GM19351 (cell line): ENCODE data around the gene C1orf21.
"Not testable (repeated sequence)": the region's sequence is repeated elsewhere in the genome, so short reads cannot be mapped to it uniquely, and the experiment has no call there.

Source experiments
- ATAC-seq: cut with Tn5 transposase; IDR thresholded peaks from one replicate; pipeline ENCODE4 v1.9.1; 2021; ENCODE audit warnings: mild to moderate bottlenecking, moderate library complexity; ENCODE audit not compliant: unreplicated experiment

The C1orf21 gene

GRCh38 chr1:184595596-184595995 lies 208.8 kb downstream of the C1orf21 start:
- no peak for ATAC-seq

GRCh38 chr1:184596950-184597645 lies 210.3 kb downstream of the C1orf21 start:
- ATAC-seq, result no peak

- no peak for ATAC-seq
Observed at GRCh38 chr1:184597650-184598357, 211.0 kb downstream of the C1orf21 start.

GRCh38 chr1:184598403-184599193 lies 211.8 kb downstream of the C1orf21 start:
- no peak for ATAC-seq

- ATAC-seq, result no peak
Observed at GRCh38 chr1:184604152-184604900, 217.5 kb downstream of the C1orf21 start.

- no peak for ATAC-seq
Observed at GRCh38 chr1:184605941-184606340, 219.1 kb downstream of the C1orf21 start.

DNA sequence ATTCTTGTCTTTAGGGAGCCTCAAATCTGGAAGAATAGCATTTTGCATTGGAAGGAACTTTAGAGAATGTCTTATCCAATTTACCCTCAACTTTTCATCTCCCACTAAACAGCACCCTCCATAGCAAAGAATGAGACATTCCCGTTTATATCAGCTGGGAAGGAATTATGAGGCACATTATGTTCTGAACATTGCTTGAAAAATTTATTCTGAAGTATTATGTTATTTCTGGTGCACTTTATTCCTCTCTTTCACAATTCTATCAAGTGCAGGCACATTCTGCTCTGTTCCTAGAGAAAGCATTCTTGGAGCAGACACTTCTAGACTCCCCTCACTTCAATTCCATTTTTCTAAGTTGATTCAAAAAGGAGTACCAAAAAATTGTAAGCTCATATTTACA lies 220.0 kb downstream of the C1orf21 start:
- ATAC-seq, result no peak

GRCh38 chr1:184608581-184608980 lies 221.8 kb downstream of the C1orf21 start:
- ATAC-seq, result no peak

GRCh38 chr1:184608990-184609389 lies 222.2 kb downstream of the C1orf21 start:
- ATAC-seq, result no peak

DNA sequence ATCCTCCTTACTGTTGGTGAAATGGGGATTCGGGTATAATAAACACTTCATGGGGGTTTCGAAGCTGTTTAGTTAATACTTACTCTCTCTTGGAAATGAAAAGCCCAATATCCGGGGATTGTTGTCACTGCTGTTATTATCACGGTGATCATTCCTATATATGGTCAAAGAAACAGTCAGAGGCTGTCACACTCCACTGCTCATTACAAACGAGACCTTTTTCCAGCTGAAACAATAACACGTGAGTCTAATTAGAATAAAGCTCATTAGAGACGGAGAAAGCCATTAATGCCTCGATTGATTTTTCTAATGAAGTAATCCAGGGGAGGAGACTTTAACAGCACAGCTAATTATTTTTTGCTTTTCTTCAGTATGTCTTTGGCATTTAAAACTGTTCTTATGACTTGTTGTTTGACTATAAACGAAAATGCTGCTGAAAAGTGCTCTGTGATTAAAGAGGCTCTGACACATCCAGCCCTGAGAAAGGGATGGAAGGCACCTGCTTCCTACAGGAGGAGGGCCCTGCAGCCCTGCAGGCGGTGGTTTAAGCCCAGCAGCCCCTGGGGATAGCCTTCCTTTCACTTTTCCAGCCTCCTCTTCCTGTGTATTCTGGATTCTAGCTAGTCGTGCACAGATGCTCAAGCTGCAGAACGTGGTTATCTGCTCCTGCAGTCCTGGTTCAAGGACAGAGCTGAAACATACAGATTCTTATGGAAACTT lies 224.2 kb downstream of the C1orf21 start:
- no peak for ATAC-seq

DNA sequence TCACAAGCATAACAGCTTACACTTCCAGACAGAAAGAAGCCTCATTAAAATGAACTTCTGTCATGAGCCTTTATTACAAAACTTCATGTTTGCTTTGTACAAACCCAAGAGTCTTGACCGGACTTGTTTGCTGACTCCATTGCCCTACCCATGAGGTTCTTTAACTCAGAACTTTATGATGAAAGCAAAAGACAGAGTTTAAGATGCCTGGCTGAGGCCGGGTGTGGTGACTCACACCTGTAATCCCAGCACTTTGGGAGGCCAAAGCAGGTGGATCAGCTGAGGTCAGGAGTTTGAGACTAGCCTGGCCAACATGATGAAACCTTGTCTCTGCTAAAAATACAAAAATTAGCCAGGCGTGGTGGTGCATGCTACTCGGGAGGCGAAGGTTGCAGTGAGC lies 225.4 kb downstream of the C1orf21 start:
- not testable (repeated sequence) for ATAC-seq

DNA sequence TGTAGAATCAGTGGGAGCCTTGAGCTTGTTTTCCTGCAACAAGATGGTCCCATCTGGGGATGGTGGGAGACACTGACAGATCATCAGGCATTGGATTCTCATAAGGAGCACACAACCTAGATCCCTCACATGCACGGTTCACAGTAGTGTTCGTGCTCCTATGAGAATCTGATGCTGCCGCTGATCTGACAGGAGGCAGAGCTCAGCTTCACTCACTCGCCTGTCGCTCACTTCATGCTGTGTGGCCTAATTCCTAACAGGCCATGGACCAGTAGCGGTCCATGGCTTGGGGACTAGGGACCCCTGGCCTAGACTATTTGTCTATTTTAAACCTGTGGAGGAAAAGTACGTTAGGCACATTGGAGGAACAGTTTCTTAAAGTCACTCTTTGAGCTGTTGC lies 227.8 kb downstream of the C1orf21 start:
- no peak for ATAC-seq

GRCh38 chr1:184615301-184615700 lies 228.5 kb downstream of the C1orf21 start:
- ATAC-seq, result no peak

DNA sequence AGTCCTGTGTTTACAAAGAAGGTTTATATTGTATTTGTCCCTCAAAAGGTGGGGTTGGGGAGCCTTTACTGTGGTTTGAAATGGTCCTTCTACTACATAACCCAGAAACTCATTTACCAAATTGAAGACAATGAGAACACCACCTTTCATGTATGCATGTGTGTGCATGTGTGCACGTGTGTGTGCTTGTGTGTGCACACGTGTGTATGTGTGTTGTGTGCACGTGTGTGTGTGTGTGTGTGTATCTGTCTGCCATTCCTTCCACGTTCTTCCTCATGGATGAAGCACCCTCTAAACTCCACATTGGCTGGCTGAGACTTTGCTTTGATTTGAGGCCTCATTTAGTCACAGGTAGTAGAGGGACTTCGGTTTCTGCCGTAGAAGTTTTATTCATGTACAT lies 229.7 kb downstream of the C1orf21 start:
- ATAC-seq, result no peak

DNA sequence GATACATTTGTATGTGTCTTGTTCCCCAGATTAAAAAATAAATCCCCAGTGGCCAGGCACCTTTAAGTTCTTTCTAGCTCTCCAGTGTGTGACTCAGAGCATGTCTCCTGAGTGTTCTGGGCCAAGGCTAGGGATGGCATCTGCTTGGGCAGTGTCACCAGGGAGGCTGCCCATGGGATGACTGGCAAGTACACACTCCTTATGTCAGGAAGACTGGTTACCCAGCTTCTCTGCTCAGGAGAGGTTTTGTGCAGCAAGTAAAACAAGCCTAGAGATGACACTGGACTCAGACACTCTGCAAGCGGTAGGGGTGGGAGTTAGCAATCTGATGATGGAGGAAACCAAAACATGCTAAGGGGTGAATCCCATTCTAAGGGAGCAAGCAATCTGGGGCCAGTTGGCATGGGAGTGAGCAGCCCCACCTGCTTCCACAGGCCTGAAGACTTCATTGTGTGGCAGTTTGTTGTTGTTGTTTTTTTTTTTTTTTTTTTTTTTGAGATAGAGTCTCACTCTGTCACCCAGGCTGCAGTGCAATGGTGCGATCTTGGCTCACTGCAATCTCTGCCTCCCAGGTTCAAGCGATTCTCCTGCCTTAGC lies 230.7 kb downstream of the C1orf21 start:
- ATAC-seq, result no peak

- ATAC-seq, result no peak
Observed at GRCh38 chr1:184618851-184619250, 232.0 kb downstream of the C1orf21 start.

- no peak for ATAC-seq
Observed at GRCh38 chr1:184620469-184620868, 233.6 kb downstream of the C1orf21 start.

DNA sequence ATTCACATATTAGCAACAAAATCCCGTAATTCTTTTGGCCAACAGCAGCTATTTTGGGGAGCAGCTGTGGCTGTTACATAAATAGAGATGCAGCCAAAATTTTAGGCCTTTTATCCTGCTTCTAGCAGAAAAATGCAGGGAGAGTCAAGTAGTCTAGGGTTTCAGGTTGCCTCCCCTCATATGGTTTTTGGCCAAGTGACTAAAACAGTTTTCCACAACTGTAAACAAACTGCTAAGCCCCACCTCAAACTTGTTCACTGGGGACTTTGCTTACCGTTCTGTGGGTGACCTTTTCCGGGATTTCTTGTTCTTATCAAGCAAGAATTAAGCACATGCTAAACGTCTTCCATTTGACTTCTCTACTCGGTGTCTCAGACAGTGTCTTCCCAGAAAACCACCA lies 234.4 kb downstream of the C1orf21 start:
- ATAC-seq, result no peak

DNA sequence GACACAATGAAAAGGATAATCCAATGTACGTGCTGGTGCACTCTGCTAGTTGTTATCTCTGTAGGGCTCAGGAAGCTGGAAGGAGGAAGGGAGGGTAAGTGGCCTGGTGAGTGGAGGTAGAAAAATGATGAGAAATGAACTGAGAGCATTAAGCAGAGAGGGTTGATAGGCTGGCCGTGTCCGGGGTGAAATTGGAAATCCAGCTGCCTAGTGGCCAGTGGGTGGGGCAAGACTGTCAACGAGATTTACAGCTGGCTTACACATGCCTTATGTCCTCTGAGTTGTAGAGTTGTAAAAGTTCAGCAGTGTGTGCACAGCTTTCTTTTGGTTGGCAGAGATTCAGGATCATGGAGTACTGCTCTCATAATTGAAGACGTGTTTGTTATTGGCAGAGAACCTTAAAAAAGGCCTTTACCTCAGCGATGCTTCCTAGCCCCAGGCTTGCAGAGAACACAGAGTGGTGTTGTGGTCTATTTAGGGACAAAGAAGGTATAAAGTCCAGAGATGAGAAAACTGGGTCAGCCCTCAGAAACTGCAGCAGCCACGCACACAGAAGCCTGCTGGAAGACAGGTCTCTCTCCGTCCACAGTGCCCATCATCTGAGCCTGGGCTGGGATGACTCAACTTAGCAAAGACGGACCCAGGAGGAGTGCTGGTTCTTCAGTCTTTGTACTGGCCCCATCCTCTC lies 235.5 kb downstream of the C1orf21 start:
- no peak for ATAC-seq
